HG03342 (cell line): ENCODE results near the gene DDX54.

Experiments
- ATAC-seq: cut with Tn5 transposase; IDR thresholded peaks from one replicate; pipeline ENCODE4 v1.9.1; 2021; ENCODE audit warnings: mild to moderate bottlenecking, moderate library complexity; ENCODE audit not compliant: unreplicated experiment

The DDX54 gene

GRCh38 chr12:113165521-113166450 lies 19.5 kb downstream of the DDX54 start:
- ATAC-seq, result no peak

GRCh38 chr12:113164014-113164413 lies 21.3 kb downstream of the DDX54 start:
- ATAC-seq, result no peak

- ATAC-seq, result no peak
Observed at GRCh38 chr12:113163030-113163360, 22.3 kb downstream of the DDX54 start.

- ATAC-seq, result no peak
Observed at GRCh38 chr12:113162102-113163029, 22.9 kb downstream of the DDX54 start.

- ATAC-seq, result no peak
Observed at GRCh38 chr12:113161415-113162016, 23.8 kb downstream of the DDX54 start.

- no peak for ATAC-seq
Observed at GRCh38 chr12:113159937-113160336, 25.3 kb downstream of the DDX54 start.

- ATAC-seq, result no peak
Observed at GRCh38 chr12:113158439-113159203, 26.7 kb downstream of the DDX54 start.

GRCh38 chr12:113157218-113157859 lies 27.9 kb downstream of the DDX54 start:
- no peak for ATAC-seq

GRCh38 chr12:113155646-113156045 lies 29.6 kb downstream of the DDX54 start:
- no peak for ATAC-seq

- no peak for ATAC-seq
Observed at GRCh38 chr12:113155060-113155459, 30.2 kb downstream of the DDX54 start.

GRCh38 chr12:113154351-113154973 lies 30.8 kb downstream of the DDX54 start:
- no peak for ATAC-seq

- ATAC-seq, result peak; percentile 53
Observed at GRCh38 chr12:113152835-113153814, 32.2 kb downstream of the DDX54 start.

- ATAC-seq, result no peak
Observed at GRCh38 chr12:113152196-113152834, 33.0 kb downstream of the DDX54 start.

GRCh38 chr12:113151655-113152054 lies 33.6 kb downstream of the DDX54 start:
- no peak for ATAC-seq

- ATAC-seq, result no peak
Observed at GRCh38 chr12:113149361-113150150, 35.7 kb downstream of the DDX54 start, which contains the start of gene CFAP73. TSS of gene CFAP73 (plus strand) at chr12:113149724. CDS start at chr12:113149858, 134 bp downstream.

GRCh38 chr12:113146999-113147398 lies 38.3 kb downstream of the DDX54 start:
- ATAC-seq, result no peak
